Testis (tissue), 3 donors: ENCODE measurements around the gene ZXDC. TPM values are rescaled to one million over a fixed set of nuclear protein-coding genes. Genes with fewer than 3 reads are reported as not detected.
A peak's percentile ranks its signal among the peaks of the same experiment; 100 is the strongest.

ENCODE experiments used
- DNase-seq: peaks from one replicate; pipeline ENCODE4 v3.0.0-alpha.2; 2019
- H3K27ac ChIP-seq, 2 donors: fragments of 200-600 bp; sonication (generic); one replicate each; pipeline ENCODE4 v1.5.1; 2019
- H3K27me3 ChIP-seq: fragments of 200-600 bp; sonication (generic); one replicate; pipeline ENCODE4 v1.5.1; 2019
- H3K36me3 ChIP-seq: fragments of 200-600 bp; sonication (generic); one replicate; pipeline ENCODE4 v1.5.1; 2017; ENCODE audit warnings: low read depth; ENCODE audit errors: missing control alignments
- H3K4me1 ChIP-seq: fragments of 200-600 bp; sonication (generic); one replicate; pipeline ENCODE4 v1.5.1; 2019
- H3K4me3 ChIP-seq, 2 donors: fragments of 200-600 bp; sonication (generic); one replicate each; pipeline ENCODE4 v1.5.1; 2017 to 2019
- H3K9me3 ChIP-seq: fragments of 200-600 bp; sonication (generic); one replicate; pipeline ENCODE4 v1.5.1; 2017
- CTCF ChIP-seq, 3 experiments: fragments of 450-650 bp in 2 of 3; fragments of 200-600 bp in 1 of 3; sonication (generic) in 1 of 3; IDR thresholded peaks; one replicate each; pipeline ENCODE4 v1.5.1; 2016 to 2019; ENCODE audit warnings: antibody characterized with exemption in 3 of 3, mild to moderate bottlenecking in 2 of 3, moderate library complexity in 1 of 3
- POLR2A ChIP-seq: fragments of 450-650 bp; IDR thresholded peaks from one replicate; pipeline ENCODE4 v1.6.1; 2017; ENCODE audit warnings: antibody characterized with exemption, mild to moderate bottlenecking, moderate library complexity
- WGBS, 2 donors: methylation state at CpG; one replicate each; pipeline ENCODE4 v1.1.5; 2018; 5-methylcytosine and 5-hydroxymethylcytosine counted together
- intact Hi-C: fragments of 100-400 bp; cut with DNase I; formaldehyde crosslinking; loops from one replicate; pipeline ENCODE4 v1.15.1; 2023; ENCODE audit warnings: low total_unique reads
- polyA plus RNA-seq: library from polyadenylated mRNA; stranded (reverse); fragments of 350-450 nt; fragmentation: Illumina TruSeq; extraction: RNeasy Lipid Tissue Mini Kit (QIAGEN cat#74804); gene quantifications from one replicate; pipeline ENCODE4 v1.2.3, GENCODE V29; 2014; ENCODE audit warnings: low read depth, low replicate concordance; ENCODE audit not compliant: insufficient read depth
- total RNA-seq, 2 donors: library from RNA; depleted of rRNA; stranded (reverse); fragments of >200 nt; gene quantifications; one replicate each; pipeline ENCODE4 v1.2.3, GENCODE V29; 2016

The ZXDC gene
- total and polyA plus RNA-seq, 3 donors from 2014 or later, result 25.6 to 80.3 (median 78.9) TPM

- TF ChIP-seq POLR2A (no peak), CTCF (IDR thresholded peaks at IDR 0.05) (no peak)
- 78 to 79% methylated on average over 9 of the region's 9 CpGs for WGBS, 2 donors
- Histone ChIP-seq H3K27ac (no peak overlapping the region), H3K4me3 (no peak overlapping the region), H3K9me3 (no peaks in the 10 kb centered on the region), H3K27me3 (no peaks in the 10 kb centered on the region), H3K4me1 (no peaks in the 10 kb centered on the region), H3K36me3 (no peaks in the 10 kb centered on the region)
- intact Hi-C loops, result no loop called here
- peak; percentile 4 for DNase-seq
These were observed 25.5 kb downstream of the ZXDC start for GRCh38 chr3:126450219-126450618.

- H3K9me3 ChIP-seq, result no peaks in the 10 kb centered on the region
- H3K27me3 ChIP-seq, result no peaks in the 10 kb centered on the region
- DNase-seq, result peak; percentile 2
- TF ChIP-seq CTCF (IDR thresholded peaks at IDR 0.05) (no peak), POLR2A (no peak)
- no peak overlapping the region for H3K27ac ChIP-seq
- intact Hi-C loops, result no loop called here
- WGBS, 2 donors, result 84 to 85% methylated on average over 11 of the region's 11 CpGs
- H3K4me3 ChIP-seq, result no peak overlapping the region
- H3K4me1 ChIP-seq, result no peaks in the 10 kb centered on the region
- no peaks in the 10 kb centered on the region for H3K36me3 ChIP-seq
These were observed 26.1 kb downstream of the ZXDC start for GRCh38 chr3:126449621-126450051.

GRCh38 chr3:126448893-126449180 is 26.9 kb downstream of the ZXDC start:
- TF ChIP-seq POLR2A (no peak), CTCF (IDR thresholded peaks at IDR 0.05) (no peak)
- 86 to 91% methylated on average over 8 of the region's 8 CpGs for WGBS, 2 donors
- H3K4me3 ChIP-seq, result no peak overlapping the region
- DNase-seq, result no peak
- H3K36me3 ChIP-seq, result no peaks in the 10 kb centered on the region
- no peaks in the 10 kb centered on the region for H3K27me3 ChIP-seq
- H3K4me1 ChIP-seq, result no peaks in the 10 kb centered on the region
- intact Hi-C loops, result no loop called here
- H3K9me3 ChIP-seq, result no peaks in the 10 kb centered on the region
- H3K27ac ChIP-seq, result no peak overlapping the region

GRCh38 chr3:126448136-126448892 is 27.4 kb downstream of the ZXDC start:
- Histone ChIP-seq H3K36me3 (no peaks in the 10 kb centered on the region), H3K4me3 (no peak overlapping the region), H3K27me3 (no peaks in the 10 kb centered on the region), H3K4me1 (no peaks in the 10 kb centered on the region), H3K9me3 (no peaks in the 10 kb centered on the region), H3K27ac (no peak overlapping the region)
- DNase-seq, result no peak
- intact Hi-C loops, result no loop called here
- 91 to 99% methylated on average over 14 to 17 of the region's 17 CpGs for WGBS, 2 donors
- TF ChIP-seq CTCF (IDR thresholded peaks at IDR 0.05), result no peak
- no peak for TF ChIP-seq POLR2A

GRCh38 chr3:126447456-126448106 is 28.1 kb downstream of the ZXDC start:
- intact Hi-C loops, result no loop called here
- H3K27me3 ChIP-seq, result no peaks in the 10 kb centered on the region
- H3K27ac ChIP-seq, result no peak overlapping the region
- DNase-seq, result peak; percentile 2
- 86 to 89% methylated on average over 11 to 12 of the region's 12 CpGs for WGBS, 2 donors
- no peaks in the 10 kb centered on the region for H3K36me3 ChIP-seq
- no peaks in the 10 kb centered on the region for H3K4me1 ChIP-seq
- no peak overlapping the region for H3K4me3 ChIP-seq
- TF ChIP-seq CTCF (IDR thresholded peaks at IDR 0.05), result no peak
- no peak for TF ChIP-seq POLR2A
- no peaks in the 10 kb centered on the region for H3K9me3 ChIP-seq
